Gastroesophageal sphincter (tissue), 3 donors: ENCODE measurements around the gene SDK1.

Experiments
- POLR2A ChIP-seq, 2 donors: fragments of 450-650 bp; IDR thresholded peaks; one replicate each; pipeline ENCODE4 v1.6.1; 2017; ENCODE audit warnings: antibody characterized with exemption in 2 of 2, mild to moderate bottlenecking in 2 of 2, moderate library complexity in 1 of 2
- TF ChIP-seq, protein P1 (sequence below), 4 experiments: fragments of 200-600 bp in 2 of 4; fragments of 450-650 bp in 2 of 4; sonication (generic) in 1 of 4; IDR thresholded peaks; one replicate each; pipeline ENCODE4 v1.5.1; 2017 to 2019; ENCODE audit warnings: antibody characterized with exemption in 4 of 4, mild to moderate bottlenecking in 2 of 4, moderate library complexity in 2 of 4

GRCh38 chr7:3682028-3682710 is 381.1 kb downstream of the SDK1 start:
- no peak for TF ChIP-seq POLR2A (IDR thresholded peaks at IDR 0.05)
- TF ChIP-seq, protein P1, sequence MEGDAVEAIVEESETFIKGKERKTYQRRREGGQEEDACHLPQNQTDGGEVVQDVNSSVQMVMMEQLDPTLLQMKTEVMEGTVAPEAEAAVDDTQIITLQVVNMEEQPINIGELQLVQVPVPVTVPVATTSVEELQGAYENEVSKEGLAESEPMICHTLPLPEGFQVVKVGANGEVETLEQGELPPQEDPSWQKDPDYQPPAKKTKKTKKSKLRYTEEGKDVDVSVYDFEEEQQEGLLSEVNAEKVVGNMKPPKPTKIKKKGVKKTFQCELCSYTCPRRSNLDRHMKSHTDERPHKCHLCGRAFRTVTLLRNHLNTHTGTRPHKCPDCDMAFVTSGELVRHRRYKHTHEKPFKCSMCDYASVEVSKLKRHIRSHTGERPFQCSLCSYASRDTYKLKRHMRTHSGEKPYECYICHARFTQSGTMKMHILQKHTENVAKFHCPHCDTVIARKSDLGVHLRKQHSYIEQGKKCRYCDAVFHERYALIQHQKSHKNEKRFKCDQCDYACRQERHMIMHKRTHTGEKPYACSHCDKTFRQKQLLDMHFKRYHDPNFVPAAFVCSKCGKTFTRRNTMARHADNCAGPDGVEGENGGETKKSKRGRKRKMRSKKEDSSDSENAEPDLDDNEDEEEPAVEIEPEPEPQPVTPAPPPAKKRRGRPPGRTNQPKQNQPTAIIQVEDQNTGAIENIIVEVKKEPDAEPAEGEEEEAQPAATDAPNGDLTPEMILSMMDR (IDR thresholded peaks at IDR 0.05), result no peak
